ENCODE data around the gene RPS6KA2. TPM values are rescaled to one million over a fixed set of nuclear protein-coding genes. Genes with fewer than 3 reads are reported as not detected.

The RPS6KA2 gene
- total RNA-seq, 4 donors from 2014 or later = 52.1 to 84.8 (median 58.7) TPM

GRCh38 chr6:166661327-166662085 lies 34.5 kb upstream of the RPS6KA2 start:
- DNase-seq (ENCODE audit: low spot score) (no peak), ATAC-seq (ENCODE audit: low FRiP score) (no peak)

DNA sequence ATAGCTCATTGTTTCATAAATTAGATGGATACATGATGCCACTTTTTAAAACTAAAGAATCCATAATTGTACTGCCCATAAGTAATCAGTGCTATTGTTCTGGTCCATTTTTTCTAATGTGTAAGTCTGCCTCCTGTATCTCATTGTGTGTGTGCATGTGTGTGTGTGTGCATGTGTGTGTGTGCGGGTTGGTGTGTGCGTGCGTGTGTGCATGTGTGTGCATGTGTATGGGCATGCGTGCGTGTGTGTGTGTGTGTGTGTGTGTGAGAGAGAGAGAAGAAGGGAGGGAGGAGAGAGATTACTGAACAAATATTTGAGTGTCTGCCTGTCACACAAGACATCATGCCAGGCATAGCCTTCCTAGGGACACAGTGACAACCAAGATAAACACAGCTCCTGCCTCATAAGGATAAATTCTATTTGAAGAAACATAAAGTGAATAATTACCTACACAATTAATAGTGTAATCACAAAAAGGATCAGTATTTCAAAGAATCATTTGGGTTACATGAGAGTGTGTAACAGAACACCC lies 33.2 kb upstream of the RPS6KA2 start:
- DNase-seq (ENCODE audit: low spot score) (no peak), ATAC-seq (ENCODE audit: low FRiP score) (no peak)
- TF ChIP-seq CTCF (IDR thresholded peaks at IDR 0.05) = no peak

More at GRCh38 chr6:166661327-166662085, 34.5 kb upstream of the RPS6KA2 start:
- TF ChIP-seq CTCF (IDR thresholded peaks at IDR 0.05) = no peak

GRCh38 chr6:166659581-166659980 lies 32.5 kb upstream of the RPS6KA2 start:
- ATAC-seq (ENCODE audit: low FRiP score) (no peak), DNase-seq (ENCODE audit: low spot score) (no peak)
- TF ChIP-seq CTCF (IDR thresholded peaks at IDR 0.05) = no peak

- ATAC-seq (ENCODE audit: low FRiP score) (no peak), DNase-seq (ENCODE audit: low spot score) (no peak)
- no peak for TF ChIP-seq CTCF (IDR thresholded peaks at IDR 0.05)
These were observed 31.7 kb upstream of the RPS6KA2 start for GRCh38 chr6:166658792-166659150.

DNA sequence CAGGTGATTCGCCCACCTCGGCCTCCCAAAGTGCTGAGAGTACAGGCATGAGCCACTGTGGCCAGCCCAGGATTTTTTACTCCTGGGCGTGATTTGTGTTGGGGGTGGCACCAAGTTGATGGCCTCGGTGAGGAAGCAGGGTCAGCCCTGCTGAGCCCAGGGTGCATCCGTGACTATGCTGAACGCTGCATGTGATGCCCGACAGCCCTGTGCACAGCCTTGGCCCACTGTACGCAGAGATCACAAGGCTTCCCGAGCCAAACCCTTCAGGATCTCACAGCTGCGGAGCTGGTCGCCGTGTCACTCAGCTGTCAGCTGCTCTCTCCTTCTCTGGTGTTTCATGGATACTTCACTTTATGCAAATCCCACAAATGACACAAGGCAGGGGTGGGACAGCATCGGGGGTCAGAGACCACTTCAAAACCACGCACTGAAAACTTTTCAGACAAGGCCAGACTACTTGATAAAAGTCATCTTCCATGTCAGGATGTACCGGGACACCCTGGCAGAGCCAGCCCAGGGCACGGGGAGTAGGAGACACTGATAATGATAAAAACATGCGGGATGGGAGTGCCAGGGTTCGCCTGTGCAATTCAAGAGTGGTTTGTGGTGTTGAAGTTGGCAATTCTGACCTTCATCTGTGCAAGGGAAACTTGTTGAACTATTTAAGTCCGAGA lies 31.2 kb upstream of the RPS6KA2 start:
- TF ChIP-seq CTCF (IDR thresholded peaks at IDR 0.05) = no peak
- DNase-seq (ENCODE audit: low spot score) (no peak), ATAC-seq (ENCODE audit: low FRiP score) (no peak)

GRCh38 chr6:166657531-166657930 lies 30.5 kb upstream of the RPS6KA2 start:
- ATAC-seq (ENCODE audit: low FRiP score) = no peak
- TF ChIP-seq CTCF (IDR thresholded peaks at IDR 0.05) = no peak

More at GRCh38 chr6:166657531-166657930, 30.5 kb upstream of the RPS6KA2 start:
- DNase-seq (ENCODE audit: low spot score) = no peak

All from omental fat pad (tissue), 4 donors.